Measurements from ENCODE around the gene GRIK4.

The GRIK4 gene

DNA sequence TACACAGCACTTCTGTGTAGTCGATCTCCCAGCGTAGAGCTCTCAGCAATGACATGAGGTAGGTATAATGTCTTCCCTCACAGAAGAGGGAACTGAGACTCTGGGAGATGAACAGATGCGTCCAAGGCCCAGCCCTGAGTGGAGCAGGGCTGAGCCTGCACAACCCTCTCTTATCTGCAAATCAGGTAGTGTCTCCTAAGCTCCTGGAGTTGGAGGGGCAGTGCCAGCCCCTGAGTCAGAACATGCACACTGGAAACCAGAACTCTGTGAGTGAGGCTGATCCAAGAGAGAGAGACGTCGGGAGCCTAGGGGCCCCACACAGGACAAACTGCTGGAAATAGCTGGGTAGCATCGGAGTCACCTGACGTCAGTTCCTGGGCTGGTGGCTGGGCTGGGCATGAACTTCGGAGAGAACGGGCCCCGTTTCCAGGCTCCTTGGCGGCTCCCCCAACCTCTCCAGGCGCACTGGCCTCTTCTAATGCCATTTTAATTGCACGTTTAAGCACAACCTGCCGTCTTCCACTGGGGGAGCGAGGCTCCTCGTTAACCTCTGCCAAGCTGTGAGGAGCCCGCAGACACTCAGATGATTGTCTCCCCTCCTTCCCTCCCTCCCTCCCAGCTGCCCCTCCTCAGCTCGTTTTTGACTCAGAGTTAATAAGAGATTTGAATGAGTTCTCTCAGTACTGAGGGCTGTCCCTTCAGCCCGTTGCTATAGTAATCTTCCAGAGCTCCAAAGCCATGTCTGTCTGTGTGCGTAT lies 321.1 kb downstream of the GRIK4 start:
- TF ChIP-seq, protein P1, sequence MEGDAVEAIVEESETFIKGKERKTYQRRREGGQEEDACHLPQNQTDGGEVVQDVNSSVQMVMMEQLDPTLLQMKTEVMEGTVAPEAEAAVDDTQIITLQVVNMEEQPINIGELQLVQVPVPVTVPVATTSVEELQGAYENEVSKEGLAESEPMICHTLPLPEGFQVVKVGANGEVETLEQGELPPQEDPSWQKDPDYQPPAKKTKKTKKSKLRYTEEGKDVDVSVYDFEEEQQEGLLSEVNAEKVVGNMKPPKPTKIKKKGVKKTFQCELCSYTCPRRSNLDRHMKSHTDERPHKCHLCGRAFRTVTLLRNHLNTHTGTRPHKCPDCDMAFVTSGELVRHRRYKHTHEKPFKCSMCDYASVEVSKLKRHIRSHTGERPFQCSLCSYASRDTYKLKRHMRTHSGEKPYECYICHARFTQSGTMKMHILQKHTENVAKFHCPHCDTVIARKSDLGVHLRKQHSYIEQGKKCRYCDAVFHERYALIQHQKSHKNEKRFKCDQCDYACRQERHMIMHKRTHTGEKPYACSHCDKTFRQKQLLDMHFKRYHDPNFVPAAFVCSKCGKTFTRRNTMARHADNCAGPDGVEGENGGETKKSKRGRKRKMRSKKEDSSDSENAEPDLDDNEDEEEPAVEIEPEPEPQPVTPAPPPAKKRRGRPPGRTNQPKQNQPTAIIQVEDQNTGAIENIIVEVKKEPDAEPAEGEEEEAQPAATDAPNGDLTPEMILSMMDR (conservative IDR thresholded peaks at IDR 0.05; ENCODE audit: low read length), result no peak
- H3K4me3 ChIP-seq (ENCODE audit: low read length), result no peak overlapping the region
- DNase-seq (ENCODE audit: low read depth), result no peak

DNA sequence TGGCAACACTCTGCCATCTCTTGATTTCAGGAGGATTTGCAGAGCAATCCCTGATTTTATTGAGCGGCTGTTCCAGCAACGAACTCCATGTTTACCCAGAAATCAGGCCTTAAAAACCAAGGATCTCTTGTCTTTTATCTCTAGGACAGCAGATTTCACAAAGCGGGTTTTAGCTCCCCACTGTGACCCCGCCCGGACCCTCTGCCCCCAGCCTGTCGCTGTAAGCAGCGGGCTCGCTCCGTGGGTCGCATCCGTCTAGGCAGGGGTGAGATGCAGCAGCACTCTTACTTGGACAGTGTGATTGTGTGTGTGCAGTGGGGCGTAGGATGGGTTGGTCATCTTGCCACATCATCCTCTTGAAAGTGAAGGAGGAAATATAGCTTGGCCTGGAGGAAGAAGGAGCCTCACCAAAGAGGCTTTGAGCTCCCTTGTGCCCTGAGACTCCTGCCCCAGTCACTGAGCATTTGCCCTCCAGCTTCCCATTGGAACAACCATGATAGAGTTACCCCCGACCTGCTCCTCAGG lies 323.2 kb downstream of the GRIK4 start:
- no peak for DNase-seq (ENCODE audit: low read depth)
- TF ChIP-seq, protein P1 (conservative IDR thresholded peaks at IDR 0.05; ENCODE audit: low read length), result no peak
- H3K4me3 ChIP-seq (ENCODE audit: low read length), result no peak overlapping the region

DNA sequence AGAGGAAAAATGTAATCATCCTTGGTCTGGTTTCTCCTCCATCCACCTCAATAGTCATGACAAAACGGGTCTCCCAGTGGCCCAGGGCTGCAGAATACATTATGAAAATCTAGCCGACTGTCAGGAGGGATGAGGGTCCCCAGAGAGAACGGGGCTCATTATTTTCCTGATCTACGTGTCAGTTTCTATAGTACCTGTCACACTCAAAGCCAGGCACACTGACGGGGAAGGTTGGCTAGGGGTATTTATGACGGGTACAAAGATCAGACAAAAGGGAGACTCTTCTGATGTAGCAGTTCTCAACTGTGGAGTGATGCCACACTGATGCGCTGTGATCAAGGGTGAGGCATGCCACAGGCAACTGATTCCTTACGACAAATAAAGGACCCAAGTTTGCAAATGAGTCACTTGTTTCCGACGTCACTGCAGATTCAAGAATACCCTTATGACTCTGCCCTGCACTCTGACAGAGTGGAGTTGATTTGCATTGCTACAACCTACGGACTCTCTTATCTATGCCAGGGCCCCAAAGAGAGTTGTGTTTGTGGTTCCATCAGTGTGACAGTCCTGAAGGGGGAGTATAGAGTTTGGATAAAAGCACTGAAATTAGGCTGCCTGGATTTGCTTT lies 324.2 kb downstream of the GRIK4 start:
- TF ChIP-seq, protein P1 (conservative IDR thresholded peaks at IDR 0.05; ENCODE audit: low read length), result no peak
- no peak for DNase-seq (ENCODE audit: low read depth)
- H3K4me3 ChIP-seq (ENCODE audit: low read length), result no peak overlapping the region

DNA sequence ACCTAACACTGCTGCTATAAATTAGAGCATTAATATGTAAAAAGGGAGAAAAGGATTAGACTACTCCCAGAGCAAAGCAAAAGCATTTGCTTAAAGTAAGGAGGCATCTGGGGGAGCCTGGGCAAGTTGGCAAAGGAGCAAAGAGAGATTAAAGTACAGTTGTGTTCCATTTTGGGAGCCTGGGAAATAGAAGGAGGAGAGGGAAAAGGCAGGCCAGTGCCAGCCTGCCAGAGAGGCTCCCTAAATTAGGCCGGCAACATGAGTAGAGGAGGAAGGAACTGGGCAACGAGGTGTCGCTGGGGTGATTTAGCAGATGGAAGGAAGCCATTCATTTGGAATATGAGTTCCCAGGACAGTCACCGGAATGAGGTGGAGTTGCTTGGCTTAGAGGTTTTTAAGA lies 326.1 kb downstream of the GRIK4 start:
- TF ChIP-seq, protein P1 (conservative IDR thresholded peaks at IDR 0.05; ENCODE audit: low read length), result no peak
- no peak overlapping the region for H3K4me3 ChIP-seq (ENCODE audit: low read length)
- no peak for DNase-seq (ENCODE audit: low read depth)

DNA sequence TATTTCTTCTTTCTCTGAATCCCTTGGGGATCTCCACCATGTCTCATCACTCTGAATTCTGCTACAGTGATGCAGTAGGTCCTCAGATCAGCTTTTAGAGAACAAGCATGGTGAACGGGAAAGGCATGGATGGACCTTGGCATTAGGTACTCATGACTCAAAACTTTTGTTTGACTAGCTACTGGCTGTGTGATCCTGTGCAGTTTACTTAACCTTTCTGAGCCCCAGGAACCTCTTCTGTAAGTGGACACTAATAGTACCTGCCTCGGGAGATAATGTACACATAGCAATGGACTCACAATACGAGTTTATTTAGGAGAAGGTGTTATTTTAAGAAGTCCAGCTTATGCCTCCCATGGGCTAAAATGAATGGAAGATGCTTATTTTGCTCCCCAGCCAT lies 327.7 kb downstream of the GRIK4 start:
- TF ChIP-seq, protein P1 (conservative IDR thresholded peaks at IDR 0.05; ENCODE audit: low read length), result no peak
- H3K4me3 ChIP-seq (ENCODE audit: low read length), result no peak overlapping the region
- DNase-seq (ENCODE audit: low read depth), result no peak

DNA sequence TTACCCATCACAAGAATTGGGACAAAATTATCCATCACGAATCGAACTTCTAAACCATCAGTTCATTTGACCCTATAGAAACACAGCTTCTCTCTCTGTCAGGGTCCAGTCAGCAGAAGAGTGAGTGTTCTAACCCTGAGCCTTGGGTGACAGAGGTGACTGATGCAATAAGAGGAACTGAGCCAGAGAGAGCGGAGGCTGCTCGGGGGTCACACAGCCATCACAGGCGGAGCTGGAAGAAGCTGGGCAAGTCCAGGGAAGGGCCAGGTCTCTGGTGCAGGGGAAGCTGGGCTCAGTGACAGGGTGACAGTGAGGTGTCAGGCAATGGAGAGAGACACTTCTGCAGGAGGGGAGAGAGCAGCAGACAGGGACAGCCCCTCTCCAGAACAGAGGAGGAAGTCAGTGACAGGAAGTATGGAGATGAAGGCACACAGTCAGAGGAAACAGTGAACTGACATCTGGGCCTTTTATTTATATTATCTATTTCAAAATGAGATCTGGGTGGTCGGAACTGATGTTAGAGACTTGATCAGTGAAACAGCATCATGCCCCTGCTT lies 328.4 kb downstream of the GRIK4 start:
- H3K4me3 ChIP-seq (ENCODE audit: low read length), result no peak overlapping the region
- DNase-seq (ENCODE audit: low read depth), result no peak
- TF ChIP-seq, protein P1 (conservative IDR thresholded peaks at IDR 0.05; ENCODE audit: low read length), result no peak
